GM18507 (cell line): Measurements from ENCODE around the gene KCNK10.

Source experiments
- DNase-seq: peaks from one replicate; pipeline ENCODE4 v3.0.0; 2011; ENCODE audit warnings: low read depth; ENCODE audit not compliant: insufficient read length; ENCODE audit errors: extremely low spot score
- FAIRE-seq: peaks from 2 replicates; lab custom pipeline; 2011; peaks lifted over from hg19 to GRCh38; lab: Jason Lieb, UNC

KCNK10 gene, protein sequence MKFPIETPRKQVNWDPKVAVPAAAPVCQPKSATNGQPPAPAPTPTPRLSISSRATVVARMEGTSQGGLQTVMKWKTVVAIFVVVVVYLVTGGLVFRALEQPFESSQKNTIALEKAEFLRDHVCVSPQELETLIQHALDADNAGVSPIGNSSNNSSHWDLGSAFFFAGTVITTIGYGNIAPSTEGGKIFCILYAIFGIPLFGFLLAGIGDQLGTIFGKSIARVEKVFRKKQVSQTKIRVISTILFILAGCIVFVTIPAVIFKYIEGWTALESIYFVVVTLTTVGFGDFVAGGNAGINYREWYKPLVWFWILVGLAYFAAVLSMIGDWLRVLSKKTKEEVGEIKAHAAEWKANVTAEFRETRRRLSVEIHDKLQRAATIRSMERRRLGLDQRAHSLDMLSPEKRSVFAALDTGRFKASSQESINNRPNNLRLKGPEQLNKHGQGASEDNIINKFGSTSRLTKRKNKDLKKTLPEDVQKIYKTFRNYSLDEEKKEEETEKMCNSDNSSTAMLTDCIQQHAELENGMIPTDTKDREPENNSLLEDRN

GRCh38 chr14:88323086-88323522 lies at the start of gene KCNK10:
Gene KCNK10, minus strand, starts transcription at chr14:88323269. Its CDS starts 471 bp downstream, at chr14:88322798.
- no peak for DNase-seq
- FAIRE-seq: no peak

GRCh38 chr14:88369496-88369895 lies 46.4 kb upstream of the KCNK10 start:
- no peak for FAIRE-seq

GRCh38 chr14:88364710-88365413 lies 41.8 kb upstream of the KCNK10 start:
- FAIRE-seq (no peak), DNase-seq (no peak)

More at GRCh38 chr14:88369496-88369895, 46.4 kb upstream of the KCNK10 start:
- DNase-seq: no peak

GRCh38 chr14:88363644-88364043 lies 40.6 kb upstream of the KCNK10 start:
- DNase-seq (no peak), FAIRE-seq (no peak)

DNA sequence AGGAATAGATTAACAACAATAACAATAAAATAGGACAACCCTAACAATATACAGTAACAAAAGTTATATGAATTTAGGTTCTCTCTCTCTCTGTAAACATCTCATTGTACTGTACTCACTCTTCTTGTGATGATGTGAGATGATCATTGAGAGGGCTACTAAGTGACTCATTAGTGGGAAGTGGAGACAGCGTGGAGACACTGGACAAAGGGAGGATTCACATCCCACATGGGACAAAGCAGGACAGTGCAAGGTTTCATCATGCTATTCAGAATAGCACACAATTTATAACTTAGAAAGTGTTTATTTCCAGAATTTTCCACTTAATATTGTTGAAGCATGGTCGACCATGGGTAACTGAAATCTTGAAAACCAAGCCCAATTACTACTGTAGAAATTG lies 36.4 kb upstream of the KCNK10 start:
- no peak for FAIRE-seq
- DNase-seq: no peak

DNA sequence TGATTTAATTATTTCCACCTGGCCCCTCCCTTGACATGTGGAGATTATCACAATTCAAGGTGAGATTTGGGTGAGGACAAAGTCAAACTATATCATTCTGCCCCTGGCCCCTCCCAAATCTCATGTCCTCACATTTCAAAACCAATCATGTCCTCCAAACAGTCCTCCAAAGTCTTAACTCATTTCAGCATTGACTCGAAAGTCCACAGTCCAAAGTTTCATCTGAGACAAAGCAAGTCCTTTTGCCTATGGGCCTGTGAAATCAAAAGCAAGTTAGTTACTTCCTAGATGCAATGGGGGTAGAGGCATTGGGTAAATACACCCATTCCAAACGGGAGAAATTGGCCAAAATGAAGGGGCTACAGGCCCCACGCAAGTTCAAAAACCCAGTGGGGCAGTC lies 31.3 kb upstream of the KCNK10 start:
- FAIRE-seq (no peak), DNase-seq (no peak)

DNA sequence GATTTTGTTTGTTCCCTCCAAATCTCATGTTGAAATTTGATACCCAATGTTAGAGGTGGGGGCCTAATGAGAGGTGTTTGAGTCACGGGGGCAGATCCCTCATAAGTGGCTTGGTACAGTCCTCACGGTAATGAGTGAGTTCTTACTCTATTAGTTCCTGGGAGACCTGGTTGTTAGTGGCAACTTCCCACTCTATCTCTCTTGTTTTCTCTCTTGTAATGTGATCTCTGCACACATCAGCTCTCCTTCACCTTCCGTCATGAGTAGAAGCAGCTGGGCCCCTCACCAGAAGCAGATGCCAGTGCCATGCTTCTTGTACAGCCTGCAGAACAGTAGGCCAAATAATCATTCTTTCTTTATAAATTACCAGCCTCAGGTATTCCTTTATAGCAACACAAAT lies 29.6 kb upstream of the KCNK10 start:
- FAIRE-seq (no peak), DNase-seq (no peak)

DNA sequence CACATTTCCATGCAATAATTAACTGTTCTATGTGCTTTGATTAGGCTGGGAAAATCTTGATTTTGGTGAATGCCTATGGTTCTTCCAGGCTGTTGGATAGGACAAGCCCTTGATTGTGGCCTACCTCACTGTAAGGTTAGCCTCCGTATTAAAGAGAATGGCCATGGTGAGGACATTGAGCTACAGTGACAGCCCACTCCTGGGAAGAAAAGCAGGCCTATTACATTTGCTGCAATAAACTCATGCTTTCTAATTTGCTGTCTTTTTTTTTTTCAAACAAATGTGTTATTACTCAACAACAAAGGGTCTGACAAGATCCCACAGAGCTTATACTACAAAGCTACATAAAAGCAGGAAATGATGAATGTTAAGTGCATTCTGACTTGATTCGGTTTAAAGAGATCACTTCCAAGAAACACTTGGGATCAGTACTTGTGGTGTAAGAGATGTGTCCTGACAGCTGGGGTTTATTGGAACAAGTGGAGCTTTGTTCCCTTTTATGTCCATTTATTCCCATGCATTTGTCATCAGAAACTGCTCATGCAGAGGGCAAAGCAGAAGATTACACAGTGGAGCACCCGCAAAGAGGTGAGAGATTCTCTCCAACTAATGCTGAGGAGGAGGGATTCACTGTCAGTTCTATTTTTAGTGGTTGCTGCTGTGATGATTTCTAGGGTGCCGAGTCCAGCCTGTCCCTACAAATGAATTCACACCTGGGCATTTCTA lies 29.1 kb upstream of the KCNK10 start:
- no peak for FAIRE-seq
- DNase-seq: no peak

DNA sequence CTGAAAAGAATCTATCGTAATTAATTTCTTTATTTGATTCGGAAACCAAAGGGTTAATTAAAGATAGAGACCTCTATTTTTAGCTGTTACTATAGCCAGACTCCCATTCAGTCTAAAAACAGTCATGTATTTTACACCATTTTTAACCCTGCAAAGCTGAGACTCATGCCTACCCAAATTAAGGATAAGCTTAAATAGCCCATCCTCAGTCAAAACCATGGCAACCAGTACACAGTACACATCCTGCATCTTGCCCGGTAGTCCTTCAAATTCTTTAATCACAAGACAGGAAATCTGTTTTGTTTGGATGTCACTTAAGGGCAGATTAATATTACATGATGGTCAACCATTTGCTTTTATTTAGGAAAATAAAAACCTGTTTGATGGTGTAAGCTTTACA lies 25.5 kb upstream of the KCNK10 start:
- FAIRE-seq (no peak), DNase-seq (no peak)

GRCh38 chr14:88346048-88346639 lies 23.1 kb upstream of the KCNK10 start:
- FAIRE-seq (no peak), DNase-seq (no peak)

GRCh38 chr14:88342980-88343379 lies 19.9 kb upstream of the KCNK10 start:
- no peak for FAIRE-seq

DNA sequence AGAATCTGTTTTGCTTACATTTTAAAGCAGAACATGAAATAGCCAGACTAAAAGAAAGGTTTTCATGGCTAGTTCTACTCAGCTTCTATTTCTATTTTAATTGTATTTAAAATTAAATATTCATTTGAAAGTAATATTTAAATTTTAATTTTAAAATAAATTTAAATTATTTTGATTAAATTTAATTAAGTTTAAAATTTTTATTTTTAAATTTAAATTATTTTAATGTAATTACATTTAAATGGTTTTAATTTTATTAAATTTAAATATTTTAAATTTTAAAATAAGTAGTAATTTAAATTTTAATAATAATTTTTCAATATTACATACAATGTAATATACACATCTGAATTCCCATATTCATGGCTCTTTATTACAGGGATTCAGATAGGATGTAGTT lies 17.3 kb upstream of the KCNK10 start:
- no peak for FAIRE-seq

More at GRCh38 chr14:88342980-88343379, 19.9 kb upstream of the KCNK10 start:
- no peak for DNase-seq

GRCh38 chr14:88333036-88333435 lies 10.0 kb upstream of the KCNK10 start:
- no peak for FAIRE-seq
- no peak for DNase-seq

More for the DNA sequence above, 17.3 kb upstream of the KCNK10 start:
- DNase-seq: no peak

GRCh38 chr14:88327497-88327896 lies 4.4 kb upstream of the KCNK10 start:
- no peak for DNase-seq
- FAIRE-seq: no peak

DNA sequence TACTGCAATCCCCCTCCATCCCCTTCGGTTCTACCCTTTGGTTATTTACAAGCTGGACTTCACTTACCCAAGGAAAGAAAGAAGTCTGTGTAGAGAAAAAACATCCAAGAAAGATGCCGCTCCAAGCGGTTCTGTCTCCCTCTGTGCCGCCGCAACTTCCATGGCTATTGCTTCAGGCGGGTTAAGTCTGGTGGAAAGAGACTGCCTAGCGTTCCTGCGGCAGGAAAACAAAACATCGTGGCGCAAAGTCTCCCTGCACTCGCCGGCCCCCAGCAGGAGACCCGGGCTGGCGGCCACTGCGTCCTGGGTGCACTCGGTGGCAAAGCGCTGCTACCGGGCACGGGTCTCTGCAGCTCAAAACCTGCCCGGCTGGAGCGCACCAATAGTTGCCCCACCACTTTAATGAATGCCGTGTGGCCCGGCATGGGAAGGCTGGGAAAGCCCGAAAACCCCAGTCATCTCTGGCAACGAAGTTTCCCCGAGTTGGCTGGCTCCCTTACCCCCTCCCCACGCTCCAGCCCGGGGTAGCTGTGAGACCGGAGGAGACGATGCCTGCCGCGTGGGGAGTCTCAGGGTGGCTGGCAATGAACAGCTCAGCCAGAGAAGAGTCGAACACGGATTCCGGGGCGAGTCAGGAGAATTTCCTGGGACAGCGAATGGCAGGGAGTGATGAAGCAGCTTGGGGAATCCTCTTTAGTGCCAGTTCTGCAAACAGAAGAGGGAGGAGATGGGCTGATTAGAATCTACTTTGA lies 3.5 kb upstream of the KCNK10 start:
- DNase-seq: no peak

DNA sequence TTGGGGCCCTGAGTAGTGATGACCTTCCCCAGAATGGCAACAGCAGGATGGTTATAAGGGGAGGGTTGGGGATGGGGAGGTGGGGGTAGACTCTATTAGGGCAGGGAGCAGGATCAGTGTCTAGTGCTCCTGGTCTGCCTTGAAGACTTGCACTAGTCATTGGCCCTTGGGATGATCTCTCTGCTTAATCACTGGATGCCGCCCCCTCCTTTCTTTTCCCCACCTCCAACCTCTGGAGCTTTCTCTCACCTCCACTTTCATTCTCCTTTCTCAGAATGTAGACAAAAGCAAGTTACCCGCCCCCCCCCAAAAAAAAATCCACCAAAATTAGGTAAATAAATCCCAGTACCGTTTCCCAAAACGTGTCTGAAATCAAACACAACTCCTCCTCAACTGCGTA lies 2.8 kb upstream of the KCNK10 start:
- no peak for DNase-seq
- FAIRE-seq: no peak

More for the DNA sequence above, 3.5 kb upstream of the KCNK10 start:
- FAIRE-seq: no peak

- FAIRE-seq (no peak), DNase-seq (no peak)
Observed at GRCh38 chr14:88324930-88325329, 1.9 kb upstream of the KCNK10 start.

DNA sequence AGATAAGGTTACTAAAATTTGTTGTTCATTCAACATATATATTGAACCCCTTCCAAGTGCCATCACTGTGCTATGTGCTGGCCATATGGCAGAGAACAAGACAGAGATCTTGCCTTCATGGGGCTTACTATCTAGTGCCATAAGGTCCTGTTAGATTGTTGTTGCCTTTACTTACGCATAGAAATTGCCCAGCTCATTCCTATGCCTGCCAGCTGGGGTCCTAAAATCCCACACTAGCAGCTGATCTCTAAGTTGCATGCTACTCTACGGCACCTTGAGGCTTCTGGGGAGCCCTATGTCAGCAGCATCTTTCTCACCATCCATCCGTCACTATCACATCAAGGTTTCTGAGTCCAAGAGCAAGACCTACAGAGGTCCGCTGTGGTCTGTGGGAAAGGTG lies 1.4 kb upstream of the KCNK10 start:
- DNase-seq: no peak
- FAIRE-seq: no peak
